HG03354 (cell line): Measurements from ENCODE around the gene AKR1B1.

Source experiments
- ATAC-seq: cut with Tn5 transposase; IDR thresholded peaks from one replicate; pipeline ENCODE4 v1.9.1; 2021; ENCODE audit warnings: mild to moderate bottlenecking; ENCODE audit not compliant: unreplicated experiment, poor library complexity, severe bottlenecking

The AKR1B1 gene

DNA sequence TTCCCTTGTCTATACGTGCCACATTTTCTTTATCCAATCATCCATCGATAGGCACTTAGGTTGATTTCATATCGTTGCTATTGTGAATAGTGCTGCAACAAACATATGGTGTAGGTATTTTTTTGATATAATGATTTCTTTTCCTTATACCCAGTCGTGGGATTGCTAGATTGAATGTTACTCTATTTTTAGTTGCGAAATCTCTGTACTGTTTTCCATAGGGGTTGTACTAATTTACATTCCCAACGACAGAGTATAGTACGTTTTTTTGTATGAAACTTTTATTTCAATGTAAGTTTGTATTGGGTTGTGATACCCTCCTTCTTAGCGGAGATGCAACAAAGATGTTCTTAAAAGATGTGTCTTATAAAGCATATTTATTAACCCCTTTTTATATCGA, 30.0 kb downstream of the AKR1B1 start:
- ATAC-seq: no peak

DNA sequence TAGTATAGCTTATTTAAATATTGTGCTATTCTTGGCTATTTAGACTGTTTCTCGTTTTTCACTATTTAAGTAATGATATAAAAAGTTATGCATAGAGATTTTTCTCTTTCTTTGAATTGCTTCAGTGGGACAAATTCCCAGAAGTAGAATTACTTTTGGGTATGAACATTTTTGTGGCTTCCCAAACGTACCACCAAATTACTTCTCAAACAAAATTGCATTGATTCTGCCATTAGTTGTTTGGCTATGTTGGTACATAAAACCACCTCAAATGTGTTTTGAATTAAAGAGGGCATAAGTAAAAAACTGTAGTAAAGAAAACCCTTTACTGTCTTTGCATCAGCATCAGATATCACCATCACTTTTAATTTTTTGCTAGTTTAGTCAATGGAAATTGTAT, 31.0 kb downstream of the AKR1B1 start:
- ATAC-seq: no peak

DNA sequence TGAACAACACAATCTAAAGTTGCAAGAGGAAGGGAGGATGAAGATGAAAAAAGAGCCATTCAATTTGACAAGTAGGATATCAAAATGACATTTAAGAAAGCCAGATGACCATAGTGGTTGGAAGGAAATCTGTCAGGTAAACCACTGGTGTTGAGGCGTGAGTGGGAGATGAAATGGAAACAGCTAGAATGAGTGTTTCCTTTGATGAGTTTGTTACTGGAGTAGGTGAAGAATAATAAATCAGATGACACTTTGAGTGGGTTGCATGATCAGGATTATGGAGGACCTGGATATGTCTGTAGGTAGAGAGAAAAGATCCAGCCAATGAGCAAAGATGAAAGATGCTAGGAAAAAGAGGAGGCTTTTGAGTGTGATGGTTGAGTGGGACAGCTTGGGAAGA, 33.1 kb downstream of the AKR1B1 start:
- no peak for ATAC-seq

GRCh38 chr7:134422638-134423037, 36.3 kb downstream of the AKR1B1 start:
- no peak for ATAC-seq

- no peak for ATAC-seq
Observed at GRCh38 chr7:134422008-134422407, 36.9 kb downstream of the AKR1B1 start.

GRCh38 chr7:134420424-134421125, 38.3 kb downstream of the AKR1B1 start:
- no peak for ATAC-seq

DNA sequence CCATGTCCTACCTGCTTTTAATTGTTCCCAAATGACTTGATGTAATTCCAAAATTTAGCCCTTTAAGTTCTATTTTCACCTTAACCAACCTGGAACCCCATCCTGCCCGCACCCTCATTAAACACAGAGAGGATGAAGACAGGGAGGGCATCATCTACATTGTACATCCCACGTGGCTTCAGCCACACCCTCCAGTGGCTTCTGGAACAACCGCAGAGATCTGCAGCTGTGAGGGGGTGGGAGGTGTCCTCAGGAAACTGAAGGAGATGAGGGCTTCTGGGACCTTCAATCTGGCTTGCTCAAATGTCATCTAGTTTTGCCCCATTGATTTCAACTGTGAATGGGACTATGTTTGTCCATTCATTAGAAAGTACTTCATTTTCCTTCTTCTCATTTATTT, 39.0 kb downstream of the AKR1B1 start:
- no peak for ATAC-seq

DNA sequence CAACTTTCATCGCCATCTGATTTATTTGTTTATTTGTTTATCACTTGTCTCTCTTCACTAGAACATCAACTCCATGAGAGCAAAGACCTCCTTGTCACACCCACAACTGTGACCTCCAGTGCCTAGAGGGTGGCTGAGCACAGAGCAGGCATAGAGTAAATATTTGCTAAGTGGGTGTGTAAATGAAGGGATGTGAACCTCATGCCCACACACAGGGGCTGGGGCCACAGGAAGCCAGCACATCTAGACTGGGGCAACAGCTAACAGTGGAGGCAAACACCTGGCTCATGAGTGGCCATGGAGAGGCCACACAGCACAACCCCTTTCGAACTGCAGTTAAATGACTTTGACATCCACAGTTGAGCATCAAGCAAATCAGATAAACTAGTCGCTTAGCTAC, 39.8 kb downstream of the AKR1B1 start:
- ATAC-seq: no peak

DNA sequence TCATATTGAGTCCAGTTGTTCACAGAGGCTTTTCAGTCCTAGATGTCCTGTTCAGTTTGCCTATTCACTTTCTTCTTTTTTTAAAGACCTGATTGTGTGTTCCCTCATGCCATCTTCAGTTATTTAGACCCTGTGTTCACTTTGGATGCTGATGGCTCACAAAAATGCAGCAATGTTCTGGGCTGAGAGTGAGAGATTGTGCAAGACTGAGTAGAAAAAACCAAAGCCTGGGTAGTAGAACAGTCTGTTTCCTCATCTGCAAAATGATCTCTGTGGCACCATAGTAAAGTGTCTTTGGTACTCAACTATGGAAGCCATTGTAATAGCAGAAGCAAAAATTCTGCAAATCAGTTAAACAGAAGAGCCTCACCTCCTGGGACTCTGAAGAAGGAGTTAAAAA, 43.2 kb downstream of the AKR1B1 start:
- ATAC-seq: no peak

DNA sequence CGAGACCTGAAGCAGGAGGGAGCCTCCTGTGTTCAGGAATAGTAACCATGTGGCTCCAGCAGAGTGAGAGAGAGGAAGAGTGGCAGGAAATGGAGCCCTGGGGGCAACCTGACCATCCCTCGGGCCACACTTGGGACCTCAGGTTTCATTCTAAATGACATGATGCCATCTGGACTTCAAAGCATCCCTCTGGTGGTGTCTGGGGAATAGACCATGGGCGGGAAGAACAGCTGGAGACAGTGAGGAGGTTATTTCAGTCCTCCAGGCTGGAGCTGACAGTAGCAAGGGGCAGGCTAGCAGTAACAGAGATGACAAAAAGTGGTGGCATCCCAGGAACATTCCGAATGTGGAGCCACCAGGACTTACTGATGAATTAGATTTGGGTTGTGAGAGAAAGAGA, 44.8 kb downstream of the AKR1B1 start:
- no peak for ATAC-seq

- no peak for ATAC-seq
Observed at GRCh38 chr7:134407311-134407710, 51.6 kb downstream of the AKR1B1 start.

GRCh38 chr7:134406431-134406830, 52.5 kb downstream of the AKR1B1 start:
- no peak for ATAC-seq

- no peak for ATAC-seq
Observed at GRCh38 chr7:134405299-134405698, 53.6 kb downstream of the AKR1B1 start.

GRCh38 chr7:134403062-134403461, 55.8 kb downstream of the AKR1B1 start:
- no peak for ATAC-seq

DNA sequence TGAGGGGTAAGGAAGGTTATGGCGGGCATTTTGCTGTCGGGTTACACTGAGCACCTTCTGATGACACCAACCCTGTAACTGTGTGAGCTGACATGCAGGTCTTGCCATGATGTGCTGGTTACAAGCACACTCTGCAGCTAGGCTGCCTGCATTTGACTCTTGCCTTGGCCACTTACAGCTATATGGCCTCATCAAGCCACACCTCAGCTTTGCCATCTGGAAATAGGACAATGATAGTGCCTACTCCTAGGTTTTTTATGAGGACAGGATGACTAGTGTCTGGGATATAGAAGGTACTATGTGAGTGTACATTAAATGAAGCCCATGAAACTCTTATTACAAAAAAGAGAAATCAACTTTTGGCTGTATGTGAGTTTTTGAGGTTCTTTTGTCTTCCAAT, 58.0 kb downstream of the AKR1B1 start:
- ATAC-seq: no peak

- ATAC-seq: no peak
Observed at GRCh38 chr7:134396031-134396430, 62.9 kb downstream of the AKR1B1 start.

GRCh38 chr7:134395604-134396003, 63.3 kb downstream of the AKR1B1 start:
- ATAC-seq: no peak

- no peak for ATAC-seq
Observed at GRCh38 chr7:134394056-134394455, 64.8 kb downstream of the AKR1B1 start.
